Astrocyte (in vitro differentiated cells and primary cell): ENCODE data around the gene UNC5A. TPM values are rescaled to one million over a fixed set of nuclear protein-coding genes. Genes with fewer than 3 reads are reported as not detected.
"Not testable (repeated sequence)": the region's sequence is repeated elsewhere in the genome, so short reads cannot be mapped to it uniquely, and the experiment has no call there.

ENCODE experiments used
- DNase-seq: peaks from one replicate; pipeline ENCODE4 v3.0.0-alpha.2; 2010; ENCODE audit warnings: low read depth
- FAIRE-seq: peaks from 2 replicates; lab custom pipeline; 2011; peaks lifted over from hg19 to GRCh38; lab: Jason Lieb, UNC
- H2AFZ ChIP-seq: 2 replicates; pipeline ENCODE4 v1.6.0; 2012; ENCODE audit warnings: low read depth, low read length, inconsistent platforms
- H3K27ac ChIP-seq: 2 replicates; pipeline ENCODE4 v1.5.1; 2011; ENCODE audit warnings: low read depth, low read length, inconsistent platforms
- H3K27me3 ChIP-seq: 2 replicates; pipeline ENCODE4 v1.6.0; 2011; ENCODE audit warnings: low read length, inconsistent platforms; ENCODE audit not compliant: insufficient read depth
- H3K36me3 ChIP-seq: 2 replicates; pipeline ENCODE4 v1.5.1; 2011; ENCODE audit warnings: low read length, inconsistent platforms; ENCODE audit not compliant: insufficient read depth
- H3K4me1 ChIP-seq: 2 replicates; pipeline ENCODE4 v1.5.1; 2011; ENCODE audit warnings: low read length, inconsistent platforms; ENCODE audit not compliant: insufficient read depth
- H3K4me2 ChIP-seq: 2 replicates; pipeline ENCODE4 v1.6.0; 2012; ENCODE audit warnings: low read length, inconsistent platforms
- H3K4me3 ChIP-seq: 2 replicates; pipeline ENCODE4 v1.5.1; 2011; ENCODE audit warnings: low read depth, mild to moderate bottlenecking, low read length, inconsistent platforms; ENCODE audit not compliant: insufficient read depth
- H3K79me2 ChIP-seq: 2 replicates; pipeline ENCODE4 v1.6.0; 2012; ENCODE audit warnings: mild to moderate bottlenecking, low read length, inconsistent platforms; ENCODE audit not compliant: insufficient read depth
- H3K9ac ChIP-seq: 2 replicates; pipeline ENCODE4 v1.6.0; 2012; ENCODE audit warnings: mild to moderate bottlenecking, low read length, inconsistent platforms
- H3K9me3 ChIP-seq: 2 replicates; pipeline ENCODE4 v1.5.1; 2012; ENCODE audit warnings: low read depth, mild to moderate bottlenecking, low read length, inconsistent platforms; ENCODE audit not compliant: insufficient read depth
- H4K20me1 ChIP-seq: 2 replicates; pipeline ENCODE4 v1.6.0; 2012; ENCODE audit warnings: low read length, inconsistent platforms; ENCODE audit not compliant: insufficient read depth
- H3K27ac Mint-ChIP-seq: one replicate; pipeline ENCODE4 v1.8.0; 2021; ENCODE audit warnings: mild to moderate bottlenecking, mixed read lengths; ENCODE audit not compliant: unreplicated experiment
- H3K27me3 Mint-ChIP-seq: one replicate; pipeline ENCODE4 v1.8.0; 2021; ENCODE audit warnings: low read depth, mixed read lengths; ENCODE audit not compliant: unreplicated experiment
- H3K36me3 Mint-ChIP-seq: one replicate; pipeline ENCODE4 v1.8.0; 2021; ENCODE audit warnings: low read depth, mixed read lengths; ENCODE audit not compliant: unreplicated experiment
- H3K4me1 Mint-ChIP-seq: one replicate; pipeline ENCODE4 v1.8.0; 2021; ENCODE audit warnings: low read depth, mixed read lengths; ENCODE audit not compliant: unreplicated experiment
- H3K4me3 Mint-ChIP-seq: one replicate; pipeline ENCODE4 v1.8.0; 2021; ENCODE audit warnings: mild to moderate bottlenecking, moderate library complexity, mixed read lengths; ENCODE audit not compliant: unreplicated experiment
- H3K9me3 Mint-ChIP-seq: one replicate; pipeline ENCODE4 v1.8.0; 2021; ENCODE audit warnings: mild to moderate bottlenecking, mixed read lengths; ENCODE audit not compliant: unreplicated experiment
- CTCF ChIP-seq: IDR thresholded peaks from 2 replicates; pipeline ENCODE4 v1.5.1; 2011; ENCODE audit warnings: low read depth, mild to moderate bottlenecking, inconsistent platforms, low read length, moderate library complexity; ENCODE audit not compliant: insufficient read depth
- EZH2 ChIP-seq: IDR thresholded peaks from 2 replicates; pipeline ENCODE4 v1.6.1; 2012; ENCODE audit warnings: mild to moderate bottlenecking, low read length, inconsistent platforms; ENCODE audit not compliant: insufficient read depth
- total RNA-seq: library from RNA; stranded (reverse); gene quantifications from 2 replicates; pipeline ENCODE4 v1.2.1, GENCODE V29; 2021

The UNC5A gene
- total RNA-seq, 1 donor from 2014 or later, result 0.70 TPM

GRCh38 chr5:176868731-176869130 lies 58.4 kb downstream of the UNC5A start:
- Histone ChIP-seq H3K27me3 (peaks cover 22% of the 10 kb centered on the region), H3K9ac (no peak overlapping the region), H3K4me1 (no peaks in the 10 kb centered on the region), H2AFZ (no peak overlapping the region), H3K27ac (no peak overlapping the region), H3K36me3 (no peaks in the 10 kb centered on the region), H3K4me2 (no peak overlapping the region), H3K4me3 (no peak overlapping the region), H4K20me1 (no peaks in the 10 kb centered on the region), H3K9me3 (no peaks in the 10 kb centered on the region), H3K79me2 (no peaks in the 10 kb centered on the region)
- H3K36me3 Mint-ChIP-seq, result no peaks in the 10 kb centered on the region
- FAIRE-seq (no peak), DNase-seq (no peak)
- no peak for TF ChIP-seq CTCF
- no peak for TF ChIP-seq EZH2
- H3K4me3 Mint-ChIP-seq, result no peak overlapping the region
- no peaks in the 10 kb centered on the region for H3K9me3 Mint-ChIP-seq
- peak overlapping the region; percentile 34 for H3K27ac Mint-ChIP-seq
- H3K4me1 Mint-ChIP-seq, result no peaks in the 10 kb centered on the region
- H3K27me3 Mint-ChIP-seq, result peaks cover 50% of the 10 kb centered on the region

GRCh38 chr5:176869501-176870109 lies 59.2 kb downstream of the UNC5A start:
- Mint-ChIP-seq H3K4me1 (no peaks in the 10 kb centered on the region), H3K27ac (no peak overlapping the region), H3K27me3 (peaks cover 52% of the 10 kb centered on the region), H3K9me3 (no peaks in the 10 kb centered on the region), H3K4me3 (no peak overlapping the region), H3K36me3 (no peaks in the 10 kb centered on the region)
- Histone ChIP-seq H3K79me2 (no peaks in the 10 kb centered on the region), H4K20me1 (no peaks in the 10 kb centered on the region), H3K4me2 (no peak overlapping the region), H3K27ac (no peak overlapping the region), H3K4me1 (no peaks in the 10 kb centered on the region), H3K9ac (no peak overlapping the region), H3K4me3 (no peak overlapping the region), H3K27me3 (peaks cover 19% of the 10 kb centered on the region), H2AFZ (no peak overlapping the region), H3K36me3 (no peaks in the 10 kb centered on the region), H3K9me3 (no peaks in the 10 kb centered on the region)
- no peak for FAIRE-seq
- no peak for DNase-seq
- no peak for TF ChIP-seq CTCF
- no peak for TF ChIP-seq EZH2

- Histone ChIP-seq H3K4me3 (no peak overlapping the region), H3K4me1 (no peaks in the 10 kb centered on the region), H3K9me3 (no peaks in the 10 kb centered on the region), H3K36me3 (no peaks in the 10 kb centered on the region), H3K27me3 (peaks cover 16% of the 10 kb centered on the region), H2AFZ (no peak overlapping the region), H4K20me1 (no peaks in the 10 kb centered on the region), H3K9ac (no peak overlapping the region), H3K4me2 (no peak overlapping the region), H3K27ac (no peak overlapping the region), H3K79me2 (no peaks in the 10 kb centered on the region)
- DNase-seq (peak; percentile 10), FAIRE-seq (no peak)
- Mint-ChIP-seq H3K4me3 (no peak overlapping the region), H3K9me3 (no peaks in the 10 kb centered on the region), H3K4me1 (no peaks in the 10 kb centered on the region), H3K27ac (no peak overlapping the region), H3K36me3 (peaks cover 3% of the 10 kb centered on the region), H3K27me3 (peaks cover 52% of the 10 kb centered on the region)
- TF ChIP-seq EZH2 (no peak), CTCF (peak; percentile 18)
Measured at GRCh38 chr5:176870110-176870591, 59.8 kb downstream of the UNC5A start.

GRCh38 chr5:176870644-176871043 lies 60.3 kb downstream of the UNC5A start:
- H3K27me3 Mint-ChIP-seq, result peaks cover 52% of the 10 kb centered on the region
- not testable (repeated sequence) for H3K4me3 ChIP-seq, H3K4me2 ChIP-seq, H3K27ac ChIP-seq, H3K36me3 Mint-ChIP-seq, DNase-seq, H3K27ac Mint-ChIP-seq, H3K4me1 Mint-ChIP-seq, H2AFZ ChIP-seq, H3K79me2 ChIP-seq, H3K9me3 Mint-ChIP-seq, H3K9me3 ChIP-seq, H3K4me1 ChIP-seq, H3K36me3 ChIP-seq, FAIRE-seq, H3K9ac ChIP-seq, H4K20me1 ChIP-seq, H3K4me3 Mint-ChIP-seq
- peaks cover 16% of the 10 kb centered on the region for H3K27me3 ChIP-seq
